Cerebellar cortex (tissue), 1 donor: Measurements from ENCODE around the gene CAPN2.
"Not testable (repeated sequence)": the region's sequence is repeated elsewhere in the genome, so short reads cannot be mapped to it uniquely, and the experiment has no call there.

Experiments
- DNase-seq: peaks from one replicate; pipeline ENCODE4 v3.0.0-alpha.2; 2015; ENCODE audit warnings: low spot score

The CAPN2 gene

DNA sequence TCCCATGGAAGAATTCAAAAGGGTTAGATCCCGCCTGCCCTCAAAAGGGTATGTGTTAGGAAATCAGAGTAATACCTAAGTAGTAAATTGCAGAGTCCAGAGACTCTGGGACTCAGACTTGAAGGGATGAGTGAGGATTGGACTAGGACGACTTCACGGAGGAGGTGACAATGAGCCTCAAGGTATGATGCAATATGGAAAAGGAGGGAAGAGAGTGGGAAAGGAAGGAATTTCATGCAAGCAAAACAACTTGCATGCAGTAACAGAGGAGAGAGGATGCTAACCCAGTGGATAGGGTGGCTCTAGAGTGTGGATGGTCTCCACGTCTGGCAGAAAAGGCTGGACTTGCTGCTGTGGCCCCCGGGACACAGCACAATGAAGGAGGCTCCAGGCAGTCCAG lies 4.8 kb downstream of the CAPN2 start:
- DNase-seq = no peak

DNA sequence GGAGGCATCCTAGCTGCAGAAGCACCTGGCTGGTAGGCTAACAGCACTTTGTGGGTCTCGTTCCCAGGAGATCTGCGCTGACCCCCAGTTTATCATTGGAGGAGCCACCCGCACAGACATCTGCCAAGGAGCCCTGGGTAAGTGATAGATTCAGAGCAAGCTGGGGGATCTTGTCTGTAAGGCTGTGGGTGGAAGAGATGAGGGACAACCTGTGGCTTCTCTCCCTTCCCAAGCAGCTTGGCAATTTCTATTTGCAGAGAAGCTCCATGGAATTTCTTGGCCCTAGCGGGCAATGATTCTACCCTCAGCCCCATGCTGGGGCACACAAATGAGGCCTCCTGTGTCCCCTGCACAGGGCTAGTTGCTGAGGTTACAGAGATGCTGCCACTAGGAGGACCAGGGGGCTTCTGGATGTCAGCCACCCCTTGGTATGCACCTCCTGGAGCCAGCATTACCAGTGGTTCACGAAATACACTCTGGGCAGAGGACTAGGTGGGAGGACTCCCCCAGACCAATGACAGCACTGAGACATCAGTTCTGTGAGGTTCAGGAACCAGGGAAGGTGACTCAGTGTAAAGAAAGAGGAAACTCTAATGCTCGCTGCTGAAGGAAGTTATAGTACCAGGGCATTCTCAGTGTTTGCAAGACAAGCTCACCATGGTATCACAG lies 5.5 kb downstream of the CAPN2 start:
- no peak for DNase-seq

DNA sequence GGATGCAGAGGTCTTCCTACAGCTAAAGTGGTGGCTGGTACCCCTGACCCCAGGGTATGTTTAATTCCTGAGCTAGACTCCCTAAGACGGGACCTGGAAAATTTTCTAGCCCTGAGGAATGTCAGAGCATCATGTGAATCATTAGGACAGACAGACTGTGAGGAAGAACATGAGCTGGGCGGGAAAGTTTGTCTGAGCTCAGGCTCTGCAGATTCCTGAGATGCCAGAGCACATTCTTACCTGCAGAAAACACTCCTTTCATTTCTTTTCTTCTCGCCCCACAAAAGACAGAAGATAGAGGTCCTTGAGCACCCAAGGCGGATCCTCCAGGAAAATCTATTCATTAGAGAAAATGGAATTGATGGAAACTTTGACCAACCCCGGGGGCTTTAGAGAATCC lies 6.5 kb downstream of the CAPN2 start:
- DNase-seq = no peak

DNA sequence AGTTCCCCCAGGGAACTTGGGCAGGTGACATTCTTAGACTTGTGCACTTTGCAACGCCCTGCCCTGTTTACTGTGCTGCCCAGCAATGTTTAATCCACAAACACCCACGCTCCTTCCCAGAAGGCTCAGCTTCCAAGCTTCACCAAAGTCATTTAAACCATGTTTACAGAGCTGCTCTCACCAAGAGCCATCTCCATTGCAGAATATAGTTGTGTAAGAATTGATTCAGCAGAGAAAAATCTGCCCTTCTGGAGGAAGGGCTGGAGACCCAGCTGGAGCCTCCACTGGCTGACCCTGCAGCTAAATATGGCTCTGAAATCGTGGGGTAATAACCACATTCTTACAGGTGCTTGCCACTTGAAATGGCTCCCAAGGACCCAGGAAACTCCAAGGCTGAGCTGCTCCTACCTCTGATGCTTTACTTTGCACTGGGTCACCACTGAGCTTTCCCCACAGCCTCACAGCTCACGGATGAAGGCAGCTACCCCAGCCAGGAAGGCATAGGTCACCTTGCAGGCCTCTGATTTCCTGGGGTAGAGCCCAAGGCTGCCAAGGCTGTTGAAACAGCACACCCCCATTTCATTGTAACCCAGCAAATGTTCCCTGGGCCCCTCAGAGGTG lies 8.7 kb downstream of the CAPN2 start:
- DNase-seq = no peak

DNA sequence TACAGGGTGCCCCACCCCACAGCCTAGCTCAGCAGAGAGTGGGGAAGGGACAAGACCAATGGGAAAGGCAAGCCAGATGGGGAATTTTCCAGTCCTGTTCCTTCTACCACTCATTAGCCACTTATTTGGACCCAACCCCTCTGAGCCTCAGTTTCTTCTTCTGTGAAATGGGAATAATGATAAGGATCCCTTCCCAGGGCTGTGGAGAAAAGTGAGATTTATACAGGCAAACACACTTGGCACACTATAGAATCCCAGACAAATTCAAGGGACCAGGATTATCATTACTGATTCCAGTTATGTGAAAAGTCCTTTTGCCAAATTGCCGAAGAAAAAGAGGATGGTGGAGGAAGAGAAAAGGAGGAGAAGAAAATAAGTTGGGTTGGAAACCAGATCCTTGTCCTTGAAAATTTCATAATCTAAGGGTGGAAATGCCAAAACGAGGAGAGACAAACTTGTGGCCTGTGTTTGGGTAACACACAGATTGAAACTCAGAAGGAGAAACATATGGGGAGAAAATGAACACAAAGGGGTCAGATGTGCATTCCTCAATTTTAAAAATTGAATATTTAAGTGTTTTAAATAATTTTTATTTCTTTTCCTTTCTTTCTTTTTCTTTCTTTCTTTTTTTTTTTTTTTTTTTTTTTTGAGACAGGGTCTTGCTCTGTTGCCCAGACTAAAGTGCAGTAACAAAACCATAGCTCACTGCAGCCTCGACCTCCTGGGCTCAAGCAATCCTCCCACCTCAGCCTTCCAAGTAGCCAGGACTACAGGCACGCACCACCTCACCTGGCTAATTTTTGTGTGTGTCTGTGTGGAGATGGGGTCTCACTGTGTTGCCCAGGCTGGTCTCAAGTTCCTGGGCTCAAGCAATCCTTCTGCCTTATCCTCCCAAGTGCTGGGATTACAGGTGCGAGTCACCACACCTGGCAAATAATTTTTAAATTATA lies 9.6 kb downstream of the CAPN2 start:
- no peak for DNase-seq

DNA sequence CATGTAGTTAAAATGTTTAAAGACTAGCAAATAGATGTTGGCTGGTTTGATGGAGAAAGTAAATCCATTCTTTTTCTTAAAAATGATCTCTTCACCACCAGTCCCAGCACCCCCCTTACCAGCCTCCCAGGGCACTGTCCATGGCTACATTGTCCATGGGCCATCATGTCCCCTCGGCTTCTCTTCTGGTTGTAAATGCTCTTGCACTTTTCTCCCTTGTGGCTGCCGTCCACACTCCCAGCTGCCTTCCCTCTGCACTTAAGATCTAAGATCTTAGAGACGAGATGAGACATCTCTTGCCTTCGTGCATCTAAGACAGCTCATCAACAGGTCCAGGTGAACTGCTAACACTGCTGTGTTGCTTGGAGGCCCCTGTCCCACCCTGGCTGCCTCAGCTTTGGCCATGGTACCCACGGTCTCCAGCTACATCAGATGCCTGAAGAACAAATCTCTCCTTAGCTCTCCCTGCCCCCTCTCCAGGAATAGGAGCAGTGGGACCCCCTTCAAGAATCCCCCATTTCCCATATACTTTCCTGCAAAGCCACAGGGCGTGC lies 11.1 kb downstream of the CAPN2 start:
- DNase-seq = no peak

DNA sequence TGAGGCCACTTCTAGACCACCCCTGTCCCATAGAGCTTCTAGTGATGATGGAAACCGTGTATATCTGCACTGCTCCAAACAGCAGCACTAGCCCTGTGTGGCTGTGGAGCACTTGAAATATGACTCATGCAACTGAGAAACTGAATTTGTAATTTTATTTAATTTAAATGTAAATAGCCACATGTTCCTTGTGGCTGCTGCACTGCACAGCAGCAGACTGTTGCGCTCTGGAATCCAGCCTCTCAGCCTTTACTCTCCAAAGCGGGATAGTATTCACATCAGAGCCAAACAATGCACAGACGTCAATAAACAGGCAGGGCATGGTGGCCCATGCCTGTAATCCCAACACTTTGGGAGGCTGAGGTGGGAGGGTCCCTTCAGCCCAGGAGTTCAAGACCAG lies 12.0 kb downstream of the CAPN2 start:
- DNase-seq = no peak

DNA sequence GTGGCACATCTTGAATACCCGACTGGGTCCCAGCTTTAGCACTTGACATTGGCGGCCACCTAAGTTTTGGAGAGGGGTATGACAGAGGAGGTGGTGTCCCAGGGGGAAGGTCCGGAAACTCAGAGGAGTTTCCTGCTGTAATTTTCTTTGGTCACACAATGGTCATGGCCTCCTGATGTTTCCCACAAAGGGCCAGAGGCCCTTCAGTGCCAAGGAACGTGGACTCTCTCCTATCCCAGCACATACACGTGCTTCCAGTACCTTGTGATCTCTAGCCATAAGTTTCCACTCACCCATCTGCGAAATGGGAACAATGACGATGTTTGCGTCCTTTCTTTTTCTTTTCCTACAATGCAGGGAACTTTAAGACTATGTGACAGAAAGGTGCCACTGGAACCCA lies 13.2 kb downstream of the CAPN2 start:
- no peak for DNase-seq

DNA sequence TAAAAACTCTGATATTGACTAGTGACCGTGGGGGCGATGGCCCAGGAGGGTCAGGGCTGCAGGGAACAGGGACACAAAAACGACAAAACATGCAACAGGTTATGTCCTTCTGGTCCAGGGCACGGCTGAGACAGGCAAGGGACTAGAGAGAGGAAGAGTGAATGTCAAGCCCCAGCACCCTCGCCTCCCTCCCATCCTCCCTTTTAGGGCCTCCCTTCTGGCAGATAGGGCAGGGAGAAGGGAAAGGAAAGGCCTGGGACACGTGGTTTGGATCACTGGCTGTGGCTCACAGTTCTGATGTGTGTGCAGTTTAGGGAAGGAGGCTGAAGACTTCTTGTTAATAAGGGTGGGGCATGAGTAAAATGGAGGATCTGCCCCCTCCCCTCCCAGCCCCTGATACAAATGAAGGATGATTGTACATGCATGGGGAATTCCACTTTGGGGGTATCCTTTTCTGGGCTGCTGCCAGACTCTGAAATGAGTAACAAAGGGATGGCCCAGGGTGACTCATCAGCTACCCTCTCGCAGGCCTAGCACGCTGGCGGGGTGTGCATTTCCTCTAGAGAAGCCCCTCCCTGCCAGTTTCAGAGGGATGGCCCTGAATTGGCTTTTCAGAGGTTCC lies 14.2 kb downstream of the CAPN2 start:
- no peak for DNase-seq

DNA sequence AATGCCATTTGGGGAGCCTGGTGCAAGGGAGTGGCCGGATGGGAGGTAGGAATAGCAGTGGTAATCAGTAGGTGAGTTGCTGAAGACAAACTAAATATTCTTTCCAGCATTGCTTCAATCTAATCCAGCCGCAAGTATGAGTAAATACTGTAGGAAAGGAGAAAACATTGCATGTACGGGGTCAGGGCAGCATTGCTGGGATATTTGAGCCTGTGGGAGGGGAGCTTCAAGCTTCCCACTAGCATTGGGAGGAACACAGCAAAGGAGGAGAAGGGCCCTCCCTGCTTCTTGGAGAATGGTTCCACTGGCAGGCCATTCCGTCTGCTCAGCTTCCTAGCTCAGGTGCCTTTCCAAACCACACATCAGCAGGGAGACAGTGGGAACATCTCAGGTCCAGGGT lies 15.2 kb downstream of the CAPN2 start:
- no peak for DNase-seq

DNA sequence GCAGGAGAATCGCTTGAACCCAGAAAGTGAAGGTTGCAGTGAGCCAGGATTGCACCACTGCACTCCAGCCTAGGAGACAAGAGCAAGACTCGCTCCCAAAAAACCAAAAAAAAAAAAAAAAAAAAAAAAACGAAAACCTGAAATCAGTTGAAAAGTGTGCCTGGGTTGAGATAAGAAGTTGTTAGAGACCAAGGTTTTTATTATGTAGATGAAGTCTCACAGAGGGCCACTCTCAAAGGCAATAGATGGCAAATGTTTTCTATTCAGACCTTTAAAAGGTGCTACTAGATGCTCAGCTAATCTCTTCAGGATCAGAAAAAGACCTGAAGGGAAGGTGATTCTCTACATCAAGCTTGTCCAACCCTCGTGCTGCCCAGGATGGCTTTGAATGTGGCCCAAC lies 17.6 kb downstream of the CAPN2 start:
- no peak for DNase-seq

DNA sequence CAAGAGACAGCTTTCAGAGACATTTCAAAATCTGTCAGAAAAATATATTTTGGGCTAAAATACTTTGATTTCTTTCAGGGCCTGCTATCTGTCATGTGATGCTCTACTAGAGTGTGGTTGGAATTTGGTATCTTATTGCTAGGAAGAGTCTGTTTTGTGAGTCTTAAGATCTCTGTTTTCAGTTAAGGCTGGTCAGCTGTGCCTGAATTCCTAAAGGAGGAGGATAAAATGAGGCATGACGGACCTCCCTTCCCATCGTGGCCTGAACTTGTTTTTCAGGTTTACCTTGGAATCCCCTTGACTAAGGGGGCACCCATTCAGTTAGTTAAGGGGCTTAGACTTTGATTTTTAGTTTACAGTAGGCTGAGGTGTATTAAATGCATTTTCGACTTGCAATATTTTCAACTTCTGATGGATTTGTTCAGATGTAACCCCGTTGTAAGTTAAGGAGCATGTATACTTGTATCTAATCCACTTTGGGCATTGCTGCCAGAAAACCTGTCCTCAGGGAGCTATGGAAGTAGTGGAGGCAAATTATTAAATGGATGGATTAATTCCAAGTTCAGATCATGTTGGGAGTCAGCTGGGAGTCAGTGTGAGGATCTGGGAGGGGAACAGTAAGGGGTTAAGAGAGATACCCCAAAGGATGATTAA lies 18.3 kb downstream of the CAPN2 start:
- DNase-seq = no peak

DNA sequence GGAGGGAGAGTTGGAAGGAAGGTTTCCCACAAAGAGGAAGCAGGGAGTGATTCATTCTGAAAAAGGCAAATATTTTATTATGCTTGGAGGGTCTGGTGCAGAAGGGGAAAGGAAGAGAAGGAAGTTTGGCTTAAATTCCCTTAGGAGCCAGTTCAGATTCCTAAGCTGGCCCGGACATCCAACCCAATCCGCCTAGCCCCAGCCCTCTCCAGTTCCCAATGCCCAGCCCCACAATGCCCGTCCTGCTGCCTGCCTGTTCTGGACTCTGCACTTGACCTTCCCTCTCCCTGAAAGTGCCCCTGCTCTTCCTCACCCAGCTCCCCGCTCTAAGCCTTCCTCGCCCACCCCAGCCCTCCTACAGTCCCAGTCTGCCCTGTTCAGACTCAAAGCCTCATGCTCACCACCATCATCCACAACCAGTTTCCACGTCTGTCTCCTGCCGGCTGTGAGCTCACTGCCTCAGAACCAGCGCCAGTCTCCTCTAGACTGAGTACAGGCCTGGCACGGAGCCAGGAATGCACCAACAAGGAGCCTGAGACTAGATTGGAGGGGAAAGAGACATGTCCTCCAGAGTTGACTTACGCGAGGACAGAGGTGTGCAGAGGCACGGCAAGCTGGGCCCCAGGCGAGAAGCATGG lies 18.9 kb downstream of the CAPN2 start:
- peak; percentile 76 for DNase-seq

DNA sequence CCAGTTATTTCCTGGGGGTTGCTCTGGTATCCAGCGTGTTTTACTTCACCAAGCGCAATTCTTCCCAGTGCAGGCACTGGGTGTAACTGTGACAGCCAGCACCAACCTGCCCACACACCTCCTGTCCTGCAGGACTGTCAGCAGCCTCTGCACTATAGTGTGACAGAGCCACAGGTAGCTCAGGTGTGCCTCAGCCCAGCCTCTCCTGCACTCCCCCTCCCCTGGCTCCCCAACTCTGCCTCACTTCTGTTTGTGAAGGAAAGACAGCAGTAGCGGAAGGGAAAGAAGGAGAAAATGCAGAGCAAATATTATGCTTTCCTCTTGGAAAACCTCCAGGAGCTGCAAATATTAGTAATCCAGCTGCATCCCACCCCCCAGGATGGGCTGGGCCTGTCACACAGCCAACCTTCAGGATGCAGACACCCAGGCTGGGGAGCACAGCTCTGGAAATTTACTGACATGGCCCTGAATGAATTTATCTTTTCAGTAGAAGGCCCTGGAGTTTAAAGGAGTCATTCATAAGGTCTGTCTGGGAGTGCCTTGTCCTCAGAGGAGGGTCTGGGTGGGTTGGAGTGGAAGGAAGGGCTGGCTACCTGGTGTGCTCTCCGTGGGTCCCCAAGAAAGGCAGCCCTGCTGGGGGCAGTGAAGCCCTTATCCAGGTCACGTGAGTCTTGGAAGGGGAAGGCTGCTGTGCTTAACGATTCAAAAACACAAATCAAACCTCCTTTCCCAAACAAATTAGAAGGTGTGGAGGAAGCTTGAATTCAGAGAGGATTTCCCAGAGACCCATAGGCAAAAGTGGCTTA lies 20.9 kb downstream of the CAPN2 start:
- no peak for DNase-seq

DNA sequence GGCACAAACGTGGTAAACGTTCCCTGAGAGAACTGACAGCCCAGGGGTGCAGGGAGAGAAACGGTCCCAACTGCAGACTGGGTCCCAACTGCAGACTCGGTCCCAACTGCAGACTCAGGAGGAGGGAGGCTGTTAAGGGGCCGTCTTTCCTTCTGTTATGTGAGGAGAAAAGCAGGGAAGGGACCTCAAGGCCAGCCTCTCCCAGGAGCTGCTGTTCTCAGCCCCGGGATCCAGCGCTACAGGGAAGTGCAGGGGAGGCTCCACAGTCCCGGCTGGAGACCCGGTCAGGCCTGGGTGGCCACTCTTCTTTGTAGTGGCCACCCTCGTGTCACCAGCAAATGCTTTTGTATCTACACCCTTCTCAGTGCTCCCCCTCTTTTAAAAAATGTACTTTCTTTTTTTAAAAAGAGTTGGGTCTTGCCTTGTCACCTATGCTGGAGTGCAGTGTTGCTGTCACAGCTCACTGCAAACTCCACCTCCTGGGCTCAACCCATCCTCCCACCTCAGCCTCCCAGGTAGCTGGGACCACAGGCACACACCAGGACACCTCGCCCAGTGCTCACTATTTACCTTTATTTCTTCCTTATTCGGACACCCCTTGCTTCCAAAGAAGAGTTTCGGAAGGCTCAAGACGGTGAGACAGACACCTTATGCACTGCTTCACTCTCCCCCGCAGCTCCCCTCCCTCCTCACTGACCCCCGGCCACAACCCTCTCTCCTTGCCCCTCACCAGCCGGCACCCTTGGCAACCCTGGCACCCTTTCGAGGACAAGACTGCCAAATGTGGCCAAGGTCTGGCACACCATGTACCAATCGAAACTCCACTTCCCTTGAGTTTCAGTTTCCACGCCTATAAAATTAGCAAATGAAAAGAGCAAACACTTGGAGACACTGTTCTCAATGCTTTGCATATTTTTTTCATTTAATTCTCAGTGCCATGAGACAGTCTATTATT lies 21.8 kb downstream of the CAPN2 start:
- no peak for DNase-seq

DNA sequence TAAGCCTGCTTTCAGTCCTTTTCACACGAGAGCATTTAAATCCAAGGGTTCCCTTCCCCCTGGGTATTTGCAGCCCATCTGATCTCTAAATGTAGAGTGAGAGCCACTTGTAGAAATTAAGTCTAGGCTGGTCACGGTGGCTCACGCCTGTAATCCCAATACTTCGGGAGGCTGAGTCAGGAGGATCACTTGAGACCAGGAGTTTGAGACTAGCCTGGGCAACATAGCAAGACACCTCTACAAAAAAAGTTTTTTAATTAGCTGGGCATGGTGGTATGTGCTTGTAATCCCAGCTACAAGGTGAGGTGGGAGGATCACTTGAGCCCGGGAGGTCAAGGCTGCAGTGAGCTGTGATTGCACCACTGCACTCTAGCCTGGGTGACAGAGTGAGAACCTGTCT lies 24.3 kb downstream of the CAPN2 start:
- DNase-seq = not testable (repeated sequence)

DNA sequence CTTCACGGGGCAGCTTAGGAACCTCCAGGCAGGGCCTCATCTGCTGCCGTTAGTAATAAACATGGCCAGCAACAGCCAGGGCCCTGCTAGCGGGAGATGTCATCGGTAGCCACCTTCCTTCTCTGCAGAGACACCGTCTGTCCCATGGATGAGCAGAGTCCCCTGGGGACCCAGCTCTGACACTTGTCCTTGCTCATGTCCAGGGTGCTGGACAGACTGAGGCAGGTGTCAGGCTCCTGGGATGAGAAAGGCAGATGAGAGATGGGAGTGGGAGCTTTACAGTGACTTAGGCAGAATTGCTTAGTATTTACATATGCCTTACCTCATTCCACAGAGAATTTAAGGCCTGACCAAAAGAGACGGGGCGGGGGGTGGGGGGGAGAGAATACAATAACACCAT lies 25.0 kb downstream of the CAPN2 start:
- no peak for DNase-seq

DNA sequence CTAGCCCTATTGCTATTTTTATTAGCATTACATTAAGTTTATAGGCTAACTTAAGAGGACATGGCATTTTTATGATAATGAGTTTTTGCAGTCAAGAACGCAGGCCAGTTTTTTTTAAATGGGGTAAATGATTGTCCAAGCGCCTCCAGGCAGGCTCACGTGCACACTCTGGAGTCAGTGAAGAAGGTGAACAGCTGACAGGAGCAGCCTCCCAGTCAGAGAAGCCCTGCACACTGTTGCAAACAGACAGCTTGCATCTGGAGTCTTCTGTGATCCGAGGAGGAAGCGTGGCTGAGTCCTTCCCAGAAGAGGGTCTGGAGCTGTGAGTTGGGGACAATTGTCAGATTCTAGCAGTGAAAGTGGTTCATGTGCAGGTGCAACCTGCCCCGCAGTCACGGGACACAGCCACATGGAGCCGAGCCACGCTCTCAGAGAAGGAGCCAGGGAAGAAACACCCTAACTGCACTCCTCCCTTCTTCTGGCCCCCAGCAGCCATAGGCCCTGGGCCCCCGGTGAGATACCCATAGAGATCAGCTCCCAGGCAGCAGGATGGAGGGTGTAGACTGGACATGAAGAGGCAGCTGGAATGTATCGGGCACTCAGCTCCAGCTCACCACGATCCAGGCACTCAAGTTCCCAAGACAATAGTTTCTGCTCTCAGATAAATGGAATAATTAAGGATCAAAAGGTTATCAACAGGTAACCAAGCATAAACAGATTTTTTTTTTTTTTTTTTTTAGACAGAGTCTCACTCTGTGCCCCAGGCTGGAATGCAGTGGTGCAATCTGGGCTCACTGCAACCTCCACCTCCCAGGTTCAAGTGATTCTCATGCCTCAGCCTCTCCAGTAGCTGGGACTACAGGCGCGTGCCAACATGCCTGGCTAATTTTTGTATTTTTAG lies 26.4 kb downstream of the CAPN2 start:
- DNase-seq = peak; percentile 57
